Epithelial cell of esophagus (primary cell): ENCODE data around the gene CD200R1.

ENCODE experiments used
- DNase-seq: peaks from one replicate; pipeline ENCODE4 v3.0.0; 2010; ENCODE audit warnings: low read depth
- H3K4me3 ChIP-seq: 2 replicates; pipeline ENCODE4 v1.5.1; 2011; ENCODE audit warnings: mild to moderate bottlenecking, low read length, control low read depth
- CTCF ChIP-seq: IDR thresholded peaks from 2 replicates; pipeline ENCODE4 v1.5.1; 2011; ENCODE audit warnings: low read depth, mild to moderate bottlenecking, low read length, control low read depth, inconsistent platforms; ENCODE audit not compliant: insufficient read depth; ENCODE audit errors: missing control alignments

The CD200R1 gene

GRCh38 chr3:112974178-112974517, 755 bp downstream of the CD200R1 start:
- no peak for TF ChIP-seq CTCF
- H3K4me3 ChIP-seq, result no peak overlapping the region
- no peak for DNase-seq

- no peak overlapping the region for H3K4me3 ChIP-seq
- no peak for TF ChIP-seq CTCF
Measured at GRCh38 chr3:112973325-112974177, 1.4 kb downstream of the CD200R1 start.

GRCh38 chr3:112972158-112972557, 2.7 kb downstream of the CD200R1 start:
- DNase-seq, result no peak
- H3K4me3 ChIP-seq, result no peak overlapping the region
- no peak for TF ChIP-seq CTCF

More at GRCh38 chr3:112973325-112974177, 1.4 kb downstream of the CD200R1 start:
- no peak for DNase-seq

- no peak for DNase-seq
- no peak for TF ChIP-seq CTCF
- no peak overlapping the region for H3K4me3 ChIP-seq
Measured at GRCh38 chr3:112967828-112968227, 7.1 kb downstream of the CD200R1 start.

GRCh38 chr3:112967425-112967824, 7.5 kb downstream of the CD200R1 start:
- H3K4me3 ChIP-seq, result no peak overlapping the region
- no peak for TF ChIP-seq CTCF
- DNase-seq, result no peak

GRCh38 chr3:112966633-112967032, 8.3 kb downstream of the CD200R1 start:
- TF ChIP-seq CTCF, result no peak
- no peak for DNase-seq

GRCh38 chr3:112965656-112966055, 9.2 kb downstream of the CD200R1 start:
- H3K4me3 ChIP-seq, result no peak overlapping the region
- TF ChIP-seq CTCF, result no peak

More at GRCh38 chr3:112966633-112967032, 8.3 kb downstream of the CD200R1 start:
- H3K4me3 ChIP-seq, result no peak overlapping the region

More at GRCh38 chr3:112965656-112966055, 9.2 kb downstream of the CD200R1 start:
- no peak for DNase-seq
